Right renal cortex interstitium (tissue), 3 donors: Measurements from ENCODE around the gene MSH3. TPM values are rescaled to one million over a fixed set of nuclear protein-coding genes. Genes with fewer than 3 reads are reported as not detected.
"Not testable (repeated sequence)": the region's sequence is repeated elsewhere in the genome, so short reads cannot be mapped to it uniquely, and the experiment has no call there.

ENCODE experiments used
- DNase-seq, 3 donors: peaks; one replicate each; pipeline ENCODE4 v3.0.0-alpha.2; 2013; ENCODE audit warnings: low read depth in 3 of 3, low spot score in 2 of 3
- polyA plus RNA-seq, 3 donors: library from polyadenylated mRNA; unstranded; fragments of 120-200 nt; gene quantifications; one replicate each; pipeline ENCODE4 v1.2.1, GENCODE V29; 2013; ENCODE audit not compliant: insufficient read length in 3 of 3

Gene MSH3
- polyA plus RNA-seq, 3 donors: 20.6 to 26.3 (median 21.4) TPM

GRCh38 chr5:80747922-80748321 lies 93.5 kb downstream of the MSH3 start:
- DNase-seq: no peak

GRCh38 chr5:80752427-80752826 lies 98.0 kb downstream of the MSH3 start:
- DNase-seq: no peak

- DNase-seq: no peak
These were observed 99.3 kb downstream of the MSH3 start for GRCh38 chr5:80753712-80754111.

- DNase-seq: no peak
These were observed 100.4 kb downstream of the MSH3 start for GRCh38 chr5:80754900-80755299.

- no peak for DNase-seq
These were observed 101.2 kb downstream of the MSH3 start for GRCh38 chr5:80755626-80756025.

GRCh38 chr5:80756292-80756691 lies 101.8 kb downstream of the MSH3 start:
- DNase-seq: no peak

- DNase-seq: no peak
These were observed 102.8 kb downstream of the MSH3 start for GRCh38 chr5:80757290-80757689.

- DNase-seq: no peak
These were observed 105.6 kb downstream of the MSH3 start for GRCh38 chr5:80759866-80760577.

GRCh38 chr5:80760680-80761079 lies 106.2 kb downstream of the MSH3 start:
- no peak for DNase-seq

GRCh38 chr5:80761176-80761575 lies 106.7 kb downstream of the MSH3 start:
- no peak for DNase-seq

GRCh38 chr5:80761966-80762365 lies 107.5 kb downstream of the MSH3 start:
- DNase-seq: no peak

- no peak for DNase-seq
These were observed 108.1 kb downstream of the MSH3 start for GRCh38 chr5:80762573-80762972.

- DNase-seq: no peak
These were observed 108.8 kb downstream of the MSH3 start for GRCh38 chr5:80763211-80763610.

GRCh38 chr5:80763873-80764647 lies 109.6 kb downstream of the MSH3 start:
- no peak for DNase-seq

GRCh38 chr5:80764786-80765185 lies 110.3 kb downstream of the MSH3 start:
- no peak for DNase-seq

GRCh38 chr5:80777347-80778287 lies 123.2 kb downstream of the MSH3 start:
- DNase-seq: no peak

- DNase-seq: no peak
These were observed 125.6 kb downstream of the MSH3 start for GRCh38 chr5:80780024-80780423.

- DNase-seq: no peak
These were observed 126.4 kb downstream of the MSH3 start for GRCh38 chr5:80780761-80781285.

GRCh38 chr5:80781356-80781755 lies 126.9 kb downstream of the MSH3 start:
- no peak for DNase-seq

- no peak for DNase-seq
These were observed 128.2 kb downstream of the MSH3 start for GRCh38 chr5:80782626-80783025.

GRCh38 chr5:80783751-80784150 lies 129.3 kb downstream of the MSH3 start:
- DNase-seq: not testable (repeated sequence)
